NB4 (cell line): ENCODE data around the gene CELA2A.

Experiments
- DNase-seq: peaks from one replicate; pipeline ENCODE4 v3.0.0; 2010; ENCODE audit warnings: low read depth
- H3K4me3 ChIP-seq: one replicate; pipeline ENCODE4 v1.5.1; 2011; ENCODE audit warnings: mild to moderate bottlenecking, low read depth, low read length, moderate library complexity
- MYC ChIP-seq: IDR thresholded peaks from 2 replicates; pipeline ENCODE4 v1.6.1; 2011; ENCODE audit warnings: low read depth, low read length
- POLR2A ChIP-seq: IDR thresholded peaks from 2 replicates; pipeline ENCODE4 v1.6.1; 2011; ENCODE audit warnings: mild to moderate bottlenecking; ENCODE audit not compliant: insufficient read length; ENCODE audit errors: extremely low read depth
- TF ChIP-seq, protein P1 (sequence below): IDR thresholded peaks from one replicate; pipeline ENCODE4 v1.5.1; 2012; ENCODE audit warnings: low read depth, low read length
- TF ChIP-seq, protein P2 (sequence below): IDR thresholded peaks from 2 replicates; pipeline ENCODE4 v1.6.1; 2011; ENCODE audit warnings: low read depth, low read length

Gene CELA2A

DNA sequence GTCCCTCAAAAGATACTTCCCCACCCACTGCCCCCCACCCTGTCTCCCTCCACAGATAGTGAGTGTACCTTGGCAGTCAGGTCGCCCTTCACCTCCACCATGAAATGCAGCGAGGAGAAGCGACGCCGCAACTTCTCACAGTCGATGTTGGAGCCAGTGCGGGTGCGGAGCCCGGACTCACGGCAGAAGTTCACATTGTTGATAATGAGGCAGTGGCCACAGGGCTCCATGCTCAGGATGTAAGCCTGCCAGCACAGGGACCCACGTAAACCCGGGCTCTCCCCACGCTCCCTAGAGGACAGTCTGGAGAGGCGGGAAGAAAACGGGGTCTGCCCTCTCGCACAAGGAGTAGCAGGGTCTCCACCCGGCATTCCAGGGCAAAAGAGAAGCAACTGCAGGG is 50.3 kb downstream of the CELA2A start:
- TF ChIP-seq MYC (no peak), POLR2A (no peak)
- TF ChIP-seq, protein P1, sequence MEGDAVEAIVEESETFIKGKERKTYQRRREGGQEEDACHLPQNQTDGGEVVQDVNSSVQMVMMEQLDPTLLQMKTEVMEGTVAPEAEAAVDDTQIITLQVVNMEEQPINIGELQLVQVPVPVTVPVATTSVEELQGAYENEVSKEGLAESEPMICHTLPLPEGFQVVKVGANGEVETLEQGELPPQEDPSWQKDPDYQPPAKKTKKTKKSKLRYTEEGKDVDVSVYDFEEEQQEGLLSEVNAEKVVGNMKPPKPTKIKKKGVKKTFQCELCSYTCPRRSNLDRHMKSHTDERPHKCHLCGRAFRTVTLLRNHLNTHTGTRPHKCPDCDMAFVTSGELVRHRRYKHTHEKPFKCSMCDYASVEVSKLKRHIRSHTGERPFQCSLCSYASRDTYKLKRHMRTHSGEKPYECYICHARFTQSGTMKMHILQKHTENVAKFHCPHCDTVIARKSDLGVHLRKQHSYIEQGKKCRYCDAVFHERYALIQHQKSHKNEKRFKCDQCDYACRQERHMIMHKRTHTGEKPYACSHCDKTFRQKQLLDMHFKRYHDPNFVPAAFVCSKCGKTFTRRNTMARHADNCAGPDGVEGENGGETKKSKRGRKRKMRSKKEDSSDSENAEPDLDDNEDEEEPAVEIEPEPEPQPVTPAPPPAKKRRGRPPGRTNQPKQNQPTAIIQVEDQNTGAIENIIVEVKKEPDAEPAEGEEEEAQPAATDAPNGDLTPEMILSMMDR: no peak
- TF ChIP-seq, protein P2, sequence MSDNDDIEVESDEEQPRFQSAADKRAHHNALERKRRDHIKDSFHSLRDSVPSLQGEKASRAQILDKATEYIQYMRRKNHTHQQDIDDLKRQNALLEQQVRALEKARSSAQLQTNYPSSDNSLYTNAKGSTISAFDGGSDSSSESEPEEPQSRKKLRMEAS: no peak
- DNase-seq: no peak
- H3K4me3 ChIP-seq: no peak overlapping the region

- H3K4me3 ChIP-seq: no peak overlapping the region
- no peak for DNase-seq
- TF ChIP-seq MYC (no peak), POLR2A (no peak)
- TF ChIP-seq, protein P2: no peak
- TF ChIP-seq, protein P1: no peak
Measured at GRCh38 chr1:15507278-15507677, 50.7 kb downstream of the CELA2A start.

GRCh38 chr1:15508700-15509487 is 52.4 kb downstream of the CELA2A start:
- no peak for TF ChIP-seq MYC
- TF ChIP-seq, protein P1: no peak
- TF ChIP-seq, protein P2: no peak
- no peak for TF ChIP-seq POLR2A
- H3K4me3 ChIP-seq: no peak overlapping the region
- DNase-seq: no peak

- TF ChIP-seq, protein P2: no peak
- TF ChIP-seq, protein P1: no peak
- TF ChIP-seq POLR2A (no peak), MYC (no peak)
- no peak for DNase-seq
- H3K4me3 ChIP-seq: no peak overlapping the region
Measured at GRCh38 chr1:15509586-15509985, 53.1 kb downstream of the CELA2A start.

GRCh38 chr1:15510611-15511405 is 54.3 kb downstream of the CELA2A start:
- DNase-seq: no peak
- H3K4me3 ChIP-seq: no peak overlapping the region
- no peak for TF ChIP-seq MYC
- no peak for TF ChIP-seq POLR2A
- TF ChIP-seq, protein P1: no peak
- TF ChIP-seq, protein P2: no peak
